HG03108 (cell line): ENCODE data around the gene DHRSX.
A peak's percentile ranks its signal among the peaks of the same experiment; 100 is the strongest.
"Not testable (repeated sequence)": the region's sequence is repeated elsewhere in the genome, so short reads cannot be mapped to it uniquely, and the experiment has no call there.

ENCODE experiments used
- ATAC-seq: cut with Tn5 transposase; IDR thresholded peaks from one replicate; pipeline ENCODE4 v1.9.1; 2021; ENCODE audit warnings: moderate library complexity; ENCODE audit not compliant: unreplicated experiment

Gene DHRSX, protein sequence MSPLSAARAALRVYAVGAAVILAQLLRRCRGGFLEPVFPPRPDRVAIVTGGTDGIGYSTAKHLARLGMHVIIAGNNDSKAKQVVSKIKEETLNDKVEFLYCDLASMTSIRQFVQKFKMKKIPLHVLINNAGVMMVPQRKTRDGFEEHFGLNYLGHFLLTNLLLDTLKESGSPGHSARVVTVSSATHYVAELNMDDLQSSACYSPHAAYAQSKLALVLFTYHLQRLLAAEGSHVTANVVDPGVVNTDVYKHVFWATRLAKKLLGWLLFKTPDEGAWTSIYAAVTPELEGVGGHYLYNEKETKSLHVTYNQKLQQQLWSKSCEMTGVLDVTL

GRCh38 chrX:2500803-2501558 is at the start of gene DHRSX, which contains the start of gene ZBED1:
Gene DHRSX (minus strand): TSS chrX:2500976. CDS start chrX:2500925, 51 bp downstream.
Gene ZBED1 (minus strand): TSS chrX:2500976. CDS start chrX:2490719, 10,257 bp downstream.
- ATAC-seq = peak; percentile 63

- no peak for ATAC-seq
Observed at GRCh38 chrX:2549876-2550275, 49.1 kb upstream of the DHRSX start.

- ATAC-seq = no peak
Observed at GRCh38 chrX:2548711-2549423, 48.1 kb upstream of the DHRSX start.

DNA sequence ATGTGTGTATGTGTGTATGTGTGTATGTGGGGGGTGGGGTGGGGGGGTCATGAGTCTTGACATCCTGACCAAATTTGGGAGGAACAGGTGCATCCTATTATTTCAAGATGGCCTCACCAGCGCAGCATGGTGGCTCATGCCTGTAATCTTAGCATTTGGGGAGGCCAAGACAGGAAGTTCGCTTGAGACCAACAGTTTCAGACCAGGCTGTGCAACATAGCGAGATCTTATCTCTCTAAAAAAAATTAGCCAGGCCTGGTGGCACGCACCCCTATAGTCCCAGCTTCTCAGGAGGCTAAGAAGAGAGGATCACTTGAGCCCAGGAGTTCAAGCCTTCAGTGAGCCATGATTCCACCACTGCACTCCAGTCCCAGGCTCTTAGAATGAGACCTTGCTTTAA is 47.0 kb upstream of the DHRSX start:
- ATAC-seq = no peak

DNA sequence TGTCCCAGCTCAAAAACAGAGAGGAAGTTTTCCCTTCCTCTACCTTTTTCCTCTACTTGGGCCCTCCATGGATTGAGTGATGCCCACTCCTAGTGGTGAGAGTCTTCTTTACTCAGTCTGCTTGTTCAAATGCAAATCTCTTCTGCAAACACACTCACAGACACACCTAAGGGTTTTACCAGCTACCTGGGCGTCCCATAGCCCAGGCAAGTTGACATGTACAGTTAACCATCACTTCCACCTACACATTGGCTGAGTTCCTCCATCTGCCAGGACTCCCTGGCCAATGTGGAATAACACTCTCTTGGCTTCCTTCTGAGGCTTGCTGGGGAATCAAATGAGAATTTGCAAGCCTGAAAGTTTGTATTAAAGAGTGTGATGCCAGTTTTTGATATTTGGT is 45.7 kb upstream of the DHRSX start:
- no peak for ATAC-seq

- ATAC-seq = no peak
Observed at GRCh38 chrX:2545144-2545543, 44.4 kb upstream of the DHRSX start.

DNA sequence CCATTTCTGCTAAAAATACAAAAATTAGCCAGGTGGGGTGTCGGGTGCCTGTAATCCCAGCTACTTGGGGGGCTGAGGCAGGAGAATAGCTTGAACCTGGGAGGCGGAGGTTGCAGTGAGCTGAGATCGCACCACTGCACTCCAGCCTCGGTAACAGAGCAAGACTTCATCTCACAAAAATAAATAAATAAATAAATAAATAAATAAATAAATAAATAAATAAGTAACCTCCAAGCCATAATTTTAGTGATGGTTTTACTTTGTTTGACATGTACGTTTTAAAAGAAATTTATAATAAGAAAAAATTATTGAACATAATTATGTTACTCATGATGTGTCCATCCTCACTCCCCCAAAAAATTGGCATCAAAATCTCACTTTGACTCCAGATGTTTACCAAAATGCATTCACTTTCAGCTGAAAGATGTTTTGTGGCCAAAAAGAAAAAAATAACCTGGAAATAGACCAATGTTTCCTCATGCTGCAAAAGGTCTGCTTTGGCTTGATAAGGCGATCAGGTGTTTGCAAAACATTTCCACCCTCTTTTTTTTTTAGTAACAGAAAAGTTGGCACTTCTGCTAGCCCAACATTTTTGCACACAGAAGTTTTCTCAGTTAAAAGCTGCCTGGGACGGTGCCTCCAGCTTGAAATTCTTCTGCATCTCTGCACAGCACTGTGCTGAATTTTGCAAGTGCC is 42.2 kb upstream of the DHRSX start:
- ATAC-seq = no peak

DNA sequence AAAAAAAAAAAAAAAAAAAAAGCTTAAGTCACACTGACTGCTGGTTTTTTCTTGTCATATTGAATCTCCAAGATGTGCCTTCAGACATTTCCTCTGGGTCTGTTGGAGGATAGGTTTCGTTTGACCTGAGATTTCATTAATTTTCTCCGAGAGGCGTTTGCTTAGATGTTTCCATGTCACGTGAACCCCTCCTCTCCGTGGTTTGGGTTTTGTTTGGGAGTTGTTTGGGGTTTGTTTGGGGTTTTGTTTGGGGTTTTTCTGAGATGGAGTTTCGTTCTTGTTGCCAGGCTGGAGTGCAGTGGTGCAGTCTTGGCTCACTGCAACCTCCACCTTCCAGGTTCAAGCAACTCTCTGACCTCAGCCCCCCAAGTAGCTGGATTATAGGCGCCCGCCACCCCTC is 40.8 kb upstream of the DHRSX start:
- ATAC-seq = no peak

- no peak for ATAC-seq
Observed at GRCh38 chrX:2540426-2540947, 39.7 kb upstream of the DHRSX start.

- ATAC-seq = no peak
Observed at GRCh38 chrX:2539586-2539985, 38.8 kb upstream of the DHRSX start.

DNA sequence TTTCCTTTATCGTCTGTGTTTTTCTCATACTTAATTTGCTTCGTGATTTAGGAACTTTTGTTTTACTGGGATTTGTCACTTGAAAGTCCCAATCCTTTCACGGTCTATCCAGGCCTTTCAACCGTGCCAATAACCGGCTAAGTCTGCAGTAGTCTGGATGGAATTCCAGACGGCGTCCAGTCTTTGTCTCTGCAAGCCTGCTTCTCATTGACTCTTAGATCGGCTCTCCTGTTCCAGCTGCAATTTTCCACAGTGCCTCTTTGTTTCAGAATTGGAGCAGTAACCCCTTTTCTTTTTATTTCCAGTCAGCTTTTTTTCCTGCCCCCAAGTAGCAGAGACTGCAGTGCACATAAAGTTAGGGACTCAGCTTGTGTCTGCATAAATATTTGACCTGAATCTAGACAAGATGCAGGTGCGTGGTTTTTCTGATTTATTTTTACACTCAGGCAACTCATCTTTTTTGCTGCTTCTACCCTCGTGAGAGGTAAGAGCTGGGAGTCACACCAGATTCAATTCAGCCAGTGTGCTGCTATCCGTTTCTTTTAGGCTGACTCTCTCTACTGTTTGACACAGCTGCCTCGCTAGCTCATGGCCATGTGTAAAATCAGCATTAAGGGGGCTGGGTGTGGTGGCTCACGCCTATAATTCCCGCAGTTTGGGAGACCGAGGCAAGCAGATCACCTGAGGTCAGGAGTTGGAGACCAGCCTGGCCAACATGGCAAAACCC is 37.4 kb upstream of the DHRSX start:
- no peak for ATAC-seq

- ATAC-seq = no peak
Observed at GRCh38 chrX:2536974-2537373, 36.2 kb upstream of the DHRSX start.

- ATAC-seq = no peak
Observed at GRCh38 chrX:2536141-2536540, 35.4 kb upstream of the DHRSX start.

- not testable (repeated sequence) for ATAC-seq
Observed at GRCh38 chrX:2534261-2535021, 33.7 kb upstream of the DHRSX start.

DNA sequence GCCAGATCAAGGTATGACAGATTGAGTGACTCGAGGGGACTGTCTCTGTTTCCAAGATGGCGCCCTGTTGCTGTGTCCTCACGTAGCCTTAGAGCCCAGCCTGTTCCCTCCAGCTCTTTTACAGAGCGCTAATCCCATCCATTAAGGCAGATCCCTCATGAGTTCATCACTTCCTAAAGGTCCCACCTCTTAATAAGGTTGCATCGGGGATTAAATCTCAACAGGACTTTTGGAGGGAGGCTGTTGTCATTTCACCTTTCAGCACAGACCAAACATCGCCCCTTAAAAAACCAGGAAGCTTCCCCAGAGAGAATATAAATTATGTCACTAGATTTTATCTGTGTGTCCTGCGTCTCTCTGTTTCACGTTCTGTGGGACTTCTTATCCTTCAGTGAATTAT is 32.6 kb upstream of the DHRSX start:
- ATAC-seq = no peak

DNA sequence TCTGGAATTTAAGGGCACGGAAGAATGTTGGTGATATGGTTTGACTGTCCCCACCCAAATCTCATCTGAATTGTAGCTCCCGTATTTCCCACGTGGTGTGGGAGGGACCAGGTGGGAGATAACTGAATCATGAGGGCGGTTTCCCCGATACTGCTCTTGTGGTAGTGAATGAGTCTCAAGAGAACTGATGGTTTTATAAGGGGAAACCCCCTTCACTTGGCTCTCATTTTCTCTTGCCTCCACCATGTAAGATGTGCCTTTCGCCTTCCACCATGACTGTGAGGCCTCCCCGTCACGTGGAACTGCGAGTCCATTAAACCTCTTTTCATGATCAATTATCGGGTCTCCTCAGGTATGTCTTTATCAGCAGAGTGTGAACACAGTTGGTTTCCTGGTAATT is 25.6 kb upstream of the DHRSX start:
- no peak for ATAC-seq

DNA sequence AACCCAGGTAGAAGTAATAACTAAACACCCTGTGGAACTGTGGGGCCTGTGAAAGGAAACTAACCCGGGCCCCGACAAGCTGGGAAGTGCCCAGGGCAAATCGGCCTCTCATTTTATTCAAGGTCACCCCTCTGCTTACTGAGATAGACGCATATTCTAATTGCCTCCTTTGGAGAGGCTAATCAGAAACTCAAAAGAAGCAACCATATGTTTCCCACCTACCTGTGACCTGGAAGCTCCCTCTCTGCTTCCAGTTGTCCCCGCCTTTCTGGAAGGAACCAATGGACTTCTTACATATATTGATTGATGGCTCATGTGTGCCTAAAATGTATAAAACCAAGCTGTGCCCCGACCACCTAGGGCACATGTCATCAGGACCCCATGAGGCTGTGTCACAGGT is 23.1 kb upstream of the DHRSX start:
- ATAC-seq = no peak

GRCh38 chrX:2521927-2522386 is 21.2 kb upstream of the DHRSX start:
- ATAC-seq = peak; percentile 9
